Measurements from ENCODE around the gene LONP2. TPM values are rescaled to one million over a fixed set of nuclear protein-coding genes. Genes with fewer than 3 reads are reported as not detected.

The LONP2 gene
- total RNA-seq, 4 donors from 2014 or later, result 51.4 to 73.4 (median 63.3) TPM

DNA sequence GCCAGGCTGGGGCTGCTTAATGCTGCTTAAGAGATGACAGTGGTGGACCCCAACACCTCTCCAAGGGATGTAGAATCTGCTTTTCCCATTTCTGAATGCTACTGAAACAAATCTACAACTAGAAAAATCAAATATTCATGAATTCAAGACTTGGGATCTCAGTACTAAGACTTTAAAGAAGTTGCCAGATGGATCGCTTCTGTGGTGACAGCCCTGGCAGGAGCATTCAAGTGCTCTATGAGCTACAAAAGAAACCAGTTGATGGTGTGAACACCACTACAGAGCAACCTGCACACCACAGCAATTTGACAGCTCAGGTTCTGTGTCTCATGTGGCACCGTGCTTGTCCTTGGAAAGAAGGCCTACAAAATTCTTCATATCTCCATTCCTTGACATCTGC is 98.5 kb downstream of the LONP2 start:
- no peak overlapping the region for H3K4me3 ChIP-seq
- intact Hi-C loops (cut with DNase I), result no loop called here
- H3K9me3 ChIP-seq, result no peaks in the 10 kb centered on the region
- TF ChIP-seq EP300 (IDR thresholded peaks at IDR 0.05) (no peak), POLR2AphosphoS5 (IDR thresholded peaks at IDR 0.05) (no peak), POLR2A (IDR thresholded peaks at IDR 0.05; ENCODE audit: low read depth) (no peak)
- TF ChIP-seq, protein P1, sequence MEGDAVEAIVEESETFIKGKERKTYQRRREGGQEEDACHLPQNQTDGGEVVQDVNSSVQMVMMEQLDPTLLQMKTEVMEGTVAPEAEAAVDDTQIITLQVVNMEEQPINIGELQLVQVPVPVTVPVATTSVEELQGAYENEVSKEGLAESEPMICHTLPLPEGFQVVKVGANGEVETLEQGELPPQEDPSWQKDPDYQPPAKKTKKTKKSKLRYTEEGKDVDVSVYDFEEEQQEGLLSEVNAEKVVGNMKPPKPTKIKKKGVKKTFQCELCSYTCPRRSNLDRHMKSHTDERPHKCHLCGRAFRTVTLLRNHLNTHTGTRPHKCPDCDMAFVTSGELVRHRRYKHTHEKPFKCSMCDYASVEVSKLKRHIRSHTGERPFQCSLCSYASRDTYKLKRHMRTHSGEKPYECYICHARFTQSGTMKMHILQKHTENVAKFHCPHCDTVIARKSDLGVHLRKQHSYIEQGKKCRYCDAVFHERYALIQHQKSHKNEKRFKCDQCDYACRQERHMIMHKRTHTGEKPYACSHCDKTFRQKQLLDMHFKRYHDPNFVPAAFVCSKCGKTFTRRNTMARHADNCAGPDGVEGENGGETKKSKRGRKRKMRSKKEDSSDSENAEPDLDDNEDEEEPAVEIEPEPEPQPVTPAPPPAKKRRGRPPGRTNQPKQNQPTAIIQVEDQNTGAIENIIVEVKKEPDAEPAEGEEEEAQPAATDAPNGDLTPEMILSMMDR (IDR thresholded peaks at IDR 0.05), result no peak
- no peak for DNase-seq (ENCODE audit: extremely low spot score)
- H3K27me3 ChIP-seq, result no peaks in the 10 kb centered on the region
- WGBS, result 97% methylated on average over 2 of the region's 2 CpGs
- H3K27ac ChIP-seq (replicated peaks in 1 of 4), result no peak overlapping the region
- H3K36me3 ChIP-seq, result peaks cover 3 to 45% (median 30%) of the 10 kb centered on the region in 4 donors
- no peaks in the 10 kb centered on the region for H3K4me1 ChIP-seq

DNA sequence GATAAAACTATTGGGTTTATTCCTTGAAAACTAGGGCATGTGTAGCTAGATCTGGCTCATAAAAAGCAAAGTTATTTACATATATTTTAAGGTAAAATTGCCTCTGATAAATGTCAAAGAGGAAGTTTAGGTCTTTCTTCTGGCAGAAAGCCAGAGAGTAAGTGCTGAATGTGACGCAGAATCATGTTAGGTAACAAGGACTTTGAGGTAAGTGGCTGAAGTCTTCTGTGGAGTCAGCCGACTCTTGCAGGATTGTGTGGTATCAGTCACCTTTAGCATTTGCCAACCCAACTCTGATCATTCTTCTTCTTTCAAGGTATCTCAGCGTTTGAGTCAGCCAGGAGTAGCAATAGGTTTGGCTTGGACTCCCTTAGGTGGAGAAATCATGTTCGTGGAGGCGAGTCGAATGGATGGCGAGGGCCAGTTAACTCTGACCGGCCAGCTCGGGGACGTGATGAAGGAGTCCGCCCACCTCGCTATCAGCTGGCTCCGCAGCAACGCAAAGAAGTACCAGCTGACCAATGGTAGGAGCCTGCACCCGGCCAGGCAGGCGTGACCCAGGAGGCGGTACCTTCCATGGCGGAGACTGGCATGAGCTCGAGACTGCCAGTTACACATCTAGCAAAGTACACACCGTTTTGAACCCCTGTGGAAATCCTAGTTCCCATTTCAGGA is 103.2 kb downstream of the LONP2 start:
- intact Hi-C loops (cut with DNase I), result no loop called here
- Histone ChIP-seq H3K27ac (replicated peaks in 1 of 4) (no peak overlapping the region), H3K4me1 (no peaks in the 10 kb centered on the region), H3K9me3 (no peaks in the 10 kb centered on the region), H3K4me3 (no peak overlapping the region), H3K36me3 (peaks cover 21 to 58% (median 51%) of the 10 kb centered on the region in 4 donors), H3K27me3 (no peaks in the 10 kb centered on the region)
- WGBS, result 90% methylated on average over 20 of the region's 20 CpGs
- no peak for DNase-seq (ENCODE audit: extremely low spot score)
- TF ChIP-seq POLR2A (IDR thresholded peaks at IDR 0.05; ENCODE audit: low read depth) (no peak), EP300 (IDR thresholded peaks at IDR 0.05) (no peak), POLR2AphosphoS5 (IDR thresholded peaks at IDR 0.05) (no peak)
- TF ChIP-seq, protein P1 (IDR thresholded peaks at IDR 0.05), result no peak

GRCh38 chr16:48347980-48348379 is 103.9 kb downstream of the LONP2 start:
- no peaks in the 10 kb centered on the region for H3K9me3 ChIP-seq
- intact Hi-C loops (cut with DNase I), result no loop called here
- no peak overlapping the region for H3K27ac ChIP-seq (replicated peaks in 1 of 4)
- peaks cover 28 to 58% (median 51%) of the 10 kb centered on the region in 4 donors for H3K36me3 ChIP-seq
- WGBS, result 79% methylated on average over 4 of the region's 4 CpGs
- TF ChIP-seq, protein P1 (IDR thresholded peaks at IDR 0.05), result no peak
- TF ChIP-seq POLR2A (IDR thresholded peaks at IDR 0.05; ENCODE audit: low read depth) (no peak), EP300 (IDR thresholded peaks at IDR 0.05) (no peak), POLR2AphosphoS5 (IDR thresholded peaks at IDR 0.05) (no peak)
- H3K4me1 ChIP-seq, result no peaks in the 10 kb centered on the region
- no peaks in the 10 kb centered on the region for H3K27me3 ChIP-seq
- no peak overlapping the region for H3K4me3 ChIP-seq
- DNase-seq (ENCODE audit: extremely low spot score), result no peak

- Histone ChIP-seq H3K27me3 (no peaks in the 10 kb centered on the region), H3K36me3 (peaks cover 28 to 65% (median 49%) of the 10 kb centered on the region in 4 donors), H3K4me1 (peaks cover 0 to 16% (median 6%) of the 10 kb centered on the region in 4 donors), H3K27ac (replicated peaks in 1 of 4) (no peak overlapping the region), H3K4me3 (no peak overlapping the region), H3K9me3 (no peaks in the 10 kb centered on the region)
- no peak for DNase-seq (ENCODE audit: extremely low spot score)
- intact Hi-C loops (cut with DNase I), result loop anchor here (5.0 kb wide), 2 partner anchors 192 to 272 kb away; no protein-coding TSS in a partner anchor
- 78% methylated on average over 3 of the region's 3 CpGs for WGBS
- TF ChIP-seq EP300 (IDR thresholded peaks at IDR 0.05) (no peak), POLR2AphosphoS5 (IDR thresholded peaks at IDR 0.05) (no peak), POLR2A (IDR thresholded peaks at IDR 0.05; ENCODE audit: low read depth) (no peak)
- TF ChIP-seq, protein P1 (IDR thresholded peaks at IDR 0.05), result no peak
Observed at GRCh38 chr16:48350736-48351135, 106.6 kb downstream of the LONP2 start.

Data from esophagus muscularis mucosa (tissue), 4 donors.